ENCODE results near the gene ATE1.
A peak's percentile ranks its signal among the peaks of the same experiment; 100 is the strongest.

ATE1 gene

GRCh38 chr10:121698336-121698735 lies 229.5 kb downstream of the ATE1 start:
- Histone ChIP-seq H3K36me3 (ENCODE audit: control insufficient read depth in 1 of 2, insufficient read depth in 2 of 2, low read length in 2 of 2) (no peaks in the 10 kb centered on the region), H3K4ac (ENCODE audit: low read depth, low read length) (no peak overlapping the region), H2BK12ac (ENCODE audit: low read length) (no peak overlapping the region), H3K14ac (ENCODE audit: low read length) (no peak overlapping the region), H3K27me3 (ENCODE audit: insufficient read depth, low read length) (no peaks in the 10 kb centered on the region), H3K9me3 (ENCODE audit: insufficient read depth, low read depth, low read length) (no peaks in the 10 kb centered on the region), H3K79me1 (ENCODE audit: low read length) (peaks cover 9% of the 10 kb centered on the region), H2BK120ac (ENCODE audit: insufficient read depth, low read length, poor library complexity) (no peak overlapping the region), H2AFZ (ENCODE audit: insufficient read depth, low read length, poor library complexity) (no peak overlapping the region), H3K4me3 (ENCODE audit: low read depth, low read length) (no peak overlapping the region), H3K79me2 (ENCODE audit: control insufficient read depth, insufficient read depth, low read length, poor library complexity) (no peaks in the 10 kb centered on the region), H4K12ac (ENCODE audit: low read depth, low read length) (no peak overlapping the region), H3K9ac (ENCODE audit: low read length) (no peak overlapping the region), H2BK5ac (ENCODE audit: low read depth, low read length, poor library complexity) (no peak overlapping the region), H3K4me1 (ENCODE audit: control insufficient read depth in 1 of 2, insufficient read depth in 2 of 2, low read length in 2 of 2) (peaks cover 11 to 19% of the 10 kb centered on the region in 2 experiments), H4K8ac (ENCODE audit: low read depth, low read length) (no peak overlapping the region), H4K91ac (ENCODE audit: low read depth, low read length) (no peak overlapping the region), H2AK5ac (ENCODE audit: low read length) (no peak overlapping the region), H3K27ac (ENCODE audit: low read depth, low read length) (no peak overlapping the region), H3K4me2 (ENCODE audit: low read length) (no peak overlapping the region), H3K23ac (ENCODE audit: low read length) (no peak overlapping the region), H3K18ac (ENCODE audit: low read length) (no peak overlapping the region)
- WGBS (ENCODE audit: extremely low coverage, insufficient coverage, insufficient read length), result no CpG with 5 or more reads among the region's 7 CpGs
- peak in 1 of 2 donors; percentile 4 for DNase-seq

- Histone ChIP-seq H2BK12ac (ENCODE audit: low read length) (peak overlapping the region; percentile 16), H3K23ac (ENCODE audit: low read length) (no peak overlapping the region), H3K27me3 (ENCODE audit: insufficient read depth, low read length) (no peaks in the 10 kb centered on the region), H3K27ac (ENCODE audit: low read depth, low read length) (no peak overlapping the region), H4K12ac (ENCODE audit: low read depth, low read length) (no peak overlapping the region), H3K9me3 (ENCODE audit: insufficient read depth, low read depth, low read length) (no peaks in the 10 kb centered on the region), H3K18ac (ENCODE audit: low read length) (no peak overlapping the region), H3K36me3 (ENCODE audit: control insufficient read depth in 1 of 2, insufficient read depth in 2 of 2, low read length in 2 of 2) (no peaks in the 10 kb centered on the region), H3K9ac (ENCODE audit: low read length) (no peak overlapping the region), H3K14ac (ENCODE audit: low read length) (no peak overlapping the region), H3K4me3 (ENCODE audit: low read depth, low read length) (no peak overlapping the region), H4K8ac (ENCODE audit: low read depth, low read length) (no peak overlapping the region), H2BK120ac (ENCODE audit: insufficient read depth, low read length, poor library complexity) (no peak overlapping the region), H3K4ac (ENCODE audit: low read depth, low read length) (no peak overlapping the region), H3K4me2 (ENCODE audit: low read length) (no peak overlapping the region), H2AFZ (ENCODE audit: insufficient read depth, low read length, poor library complexity) (no peak overlapping the region), H2AK5ac (ENCODE audit: low read length) (no peak overlapping the region), H4K91ac (ENCODE audit: low read depth, low read length) (peak overlapping the region; percentile 55), H3K79me2 (ENCODE audit: control insufficient read depth, insufficient read depth, low read length, poor library complexity) (no peaks in the 10 kb centered on the region), H2BK5ac (ENCODE audit: low read depth, low read length, poor library complexity) (no peak overlapping the region), H3K79me1 (ENCODE audit: low read length) (peaks cover 7% of the 10 kb centered on the region), H3K4me1 (ENCODE audit: control insufficient read depth in 1 of 2, insufficient read depth in 2 of 2, low read length in 2 of 2) (peaks cover 7 to 18% of the 10 kb centered on the region in 2 experiments)
- WGBS (ENCODE audit: extremely low coverage, insufficient coverage, insufficient read length), result no CpG with 5 or more reads among the region's 3 CpGs
- peak in 1 of 2 donors; percentile 72 for DNase-seq
Observed at GRCh38 chr10:121696854-121697253, 231.0 kb downstream of the ATE1 start.

- Histone ChIP-seq H2BK120ac (ENCODE audit: insufficient read depth, low read length, poor library complexity) (peak overlapping the region; percentile 89), H3K79me1 (ENCODE audit: low read length) (peaks cover 7% of the 10 kb centered on the region), H3K14ac (ENCODE audit: low read length) (peak overlapping the region; percentile 72), H3K27me3 (ENCODE audit: insufficient read depth, low read length) (no peaks in the 10 kb centered on the region), H2AFZ (ENCODE audit: insufficient read depth, low read length, poor library complexity) (no peak overlapping the region), H3K27ac (ENCODE audit: low read depth, low read length) (peak overlapping the region; percentile 76), H3K79me2 (ENCODE audit: control insufficient read depth, insufficient read depth, low read length, poor library complexity) (no peaks in the 10 kb centered on the region), H3K18ac (ENCODE audit: low read length) (peak overlapping the region; percentile 32), H2BK5ac (ENCODE audit: low read depth, low read length, poor library complexity) (peak overlapping the region; percentile 68), H4K8ac (ENCODE audit: low read depth, low read length) (peak overlapping the region; percentile 45), H3K4me1 (ENCODE audit: control insufficient read depth in 1 of 2, insufficient read depth in 2 of 2, low read length in 2 of 2) (peaks cover 7 to 18% of the 10 kb centered on the region in 2 experiments), H4K91ac (ENCODE audit: low read depth, low read length) (peak overlapping the region; percentile 89), H3K4ac (ENCODE audit: low read depth, low read length) (peak overlapping the region; percentile 3), H2AK5ac (ENCODE audit: low read length) (no peak overlapping the region), H3K23ac (ENCODE audit: low read length) (no peak overlapping the region), H3K9ac (ENCODE audit: low read length) (no peak overlapping the region), H3K4me2 (ENCODE audit: low read length) (no peak overlapping the region), H3K9me3 (ENCODE audit: insufficient read depth, low read depth, low read length) (no peaks in the 10 kb centered on the region), H3K36me3 (ENCODE audit: control insufficient read depth in 1 of 2, insufficient read depth in 2 of 2, low read length in 2 of 2) (no peaks in the 10 kb centered on the region), H3K4me3 (ENCODE audit: low read depth, low read length) (no peak overlapping the region), H2BK12ac (ENCODE audit: low read length) (peak overlapping the region; percentile 5), H4K12ac (ENCODE audit: low read depth, low read length) (no peak overlapping the region)
- WGBS (ENCODE audit: extremely low coverage, insufficient coverage, insufficient read length), result no CpG with 5 or more reads among the region's 7 CpGs
- peak; percentile 69 to 96 for DNase-seq
Observed at GRCh38 chr10:121695731-121696464, 231.9 kb downstream of the ATE1 start.

GRCh38 chr10:121694966-121695643 lies 232.7 kb downstream of the ATE1 start:
- WGBS (ENCODE audit: extremely low coverage, insufficient coverage, insufficient read length), result no CpG with 5 or more reads among the region's 8 CpGs
- Histone ChIP-seq H3K9me3 (ENCODE audit: insufficient read depth, low read depth, low read length) (no peaks in the 10 kb centered on the region), H3K27ac (ENCODE audit: low read depth, low read length) (peak overlapping the region; percentile 76), H2AK5ac (ENCODE audit: low read length) (no peak overlapping the region), H3K4me1 (ENCODE audit: control insufficient read depth in 1 of 2, insufficient read depth in 2 of 2, low read length in 2 of 2) (peaks cover 7 to 18% of the 10 kb centered on the region in 2 experiments), H3K36me3 (ENCODE audit: control insufficient read depth in 1 of 2, insufficient read depth in 2 of 2, low read length in 2 of 2) (no peaks in the 10 kb centered on the region), H3K79me2 (ENCODE audit: control insufficient read depth, insufficient read depth, low read length, poor library complexity) (no peaks in the 10 kb centered on the region), H2BK12ac (ENCODE audit: low read length) (peak overlapping the region; percentile 46), H2AFZ (ENCODE audit: insufficient read depth, low read length, poor library complexity) (no peak overlapping the region), H3K4me2 (ENCODE audit: low read length) (no peak overlapping the region), H4K8ac (ENCODE audit: low read depth, low read length) (peak overlapping the region; percentile 26), H3K18ac (ENCODE audit: low read length) (no peak overlapping the region), H4K12ac (ENCODE audit: low read depth, low read length) (no peak overlapping the region), H3K27me3 (ENCODE audit: insufficient read depth, low read length) (no peaks in the 10 kb centered on the region), H4K91ac (ENCODE audit: low read depth, low read length) (peak overlapping the region; percentile 26), H3K4ac (ENCODE audit: low read depth, low read length) (no peak overlapping the region), H3K23ac (ENCODE audit: low read length) (no peak overlapping the region), H2BK5ac (ENCODE audit: low read depth, low read length, poor library complexity) (peak overlapping the region; percentile 26), H3K14ac (ENCODE audit: low read length) (no peak overlapping the region), H3K9ac (ENCODE audit: low read length) (no peak overlapping the region), H3K4me3 (ENCODE audit: low read depth, low read length) (no peak overlapping the region), H2BK120ac (ENCODE audit: insufficient read depth, low read length, poor library complexity) (peak overlapping the region; percentile 61), H3K79me1 (ENCODE audit: low read length) (peaks cover 7% of the 10 kb centered on the region)
- DNase-seq, result peak; percentile 75 to 76

All from trophoblast cell (in vitro differentiated cells and primary cell).